Activated CD4-positive, alpha-beta memory T cell treated with anti-CD3 and anti-CD28 coated beads, Interleukin-2, amount 10 ng/mL, durations not matched to agents 7 days and 5 days (primary cell): ENCODE results near the gene GRK1. TPM values are rescaled to one million over a fixed set of nuclear protein-coding genes. Genes with fewer than 3 reads are reported as not detected.

Source experiments
- CTCF ChIA-PET: fragments of 350-600 bp; sonication (Branson Sonifier 250); formaldehyde crosslinking; loops from one replicate; lab custom pipeline; 2021; ENCODE audit warnings: antibody characterized with exemption, inconsistent platforms; lab: Charles Lee
- POLR2A ChIA-PET: fragments of 350-600 bp; sonication (Branson Sonifier 250); formaldehyde crosslinking; loops from one replicate; lab custom pipeline; 2021; ENCODE audit warnings: antibody characterized with exemption; lab: Charles Lee
- DNase-seq: peaks from one replicate; pipeline ENCODE4 v3.0.0-alpha.2; 2020
- H3K27ac Mint-ChIP-seq: one replicate; pipeline ENCODE4 v1.8.0; 2021; ENCODE audit warnings: mild to moderate bottlenecking, mixed read lengths
- H3K27me3 Mint-ChIP-seq: one replicate; pipeline ENCODE4 v1.8.0; 2021; ENCODE audit warnings: mixed read lengths
- H3K36me3 Mint-ChIP-seq: one replicate; pipeline ENCODE4 v1.8.0; 2021; ENCODE audit warnings: low read depth, mixed read lengths
- H3K4me1 Mint-ChIP-seq: one replicate; pipeline ENCODE4 v1.8.0; 2021; ENCODE audit warnings: mixed read lengths
- H3K4me3 Mint-ChIP-seq: one replicate; pipeline ENCODE4 v1.8.0; 2021; ENCODE audit warnings: mild to moderate bottlenecking, mixed read lengths
- H3K9me3 Mint-ChIP-seq: one replicate; pipeline ENCODE4 v1.8.0; 2021; ENCODE audit warnings: mixed read lengths
- total RNA-seq, 2 experiments: library from RNA; stranded (reverse); gene quantifications; one replicate each; pipeline ENCODE4 v1.2.3, GENCODE V29; 2021

The GRK1 gene
- total RNA-seq, 2 experiments from 2014 or later, result not detected

- ChIA-PET POLR2A (no interaction called here), CTCF (no interaction called here)
- no peak for DNase-seq
These were observed 8.9 kb upstream of the GRK1 start, which contains the start of gene ATP4B for GRCh38 chr13:113657851-113658741. ATP4B (minus strand) TSS chr13:113658198; CDS start chr13:113658144, 54 bp downstream.

GRCh38 chr13:113658836-113659235 lies 8.2 kb upstream of the GRK1 start:
- CTCF ChIA-PET, result no interaction called here
- Mint-ChIP-seq H3K4me3 (no peak overlapping the region), H3K4me1 (no peaks in the 10 kb centered on the region), H3K27ac (no peak overlapping the region), H3K9me3 (peaks cover 12% of the 10 kb centered on the region), H3K36me3 (no peaks in the 10 kb centered on the region), H3K27me3 (peaks cover 15% of the 10 kb centered on the region)
- no peak for DNase-seq
- POLR2A ChIA-PET, result no interaction called here

More at GRCh38 chr13:113657851-113658741, 8.9 kb upstream of the GRK1 start, which contains the start of gene ATP4B:
- Mint-ChIP-seq H3K4me1 (no peaks in the 10 kb centered on the region), H3K27me3 (peaks cover 15% of the 10 kb centered on the region), H3K9me3 (peaks cover 12% of the 10 kb centered on the region), H3K27ac (no peak within 1 kb of the TSS), H3K4me3 (no peak within 1 kb of the TSS), H3K36me3 (no peaks in the 10 kb centered on the region)

GRCh38 chr13:113659337-113659736 lies 7.7 kb upstream of the GRK1 start:
- ChIA-PET POLR2A (no interaction called here), CTCF (no interaction called here)
- H3K4me3 Mint-ChIP-seq, result no peak overlapping the region
- H3K9me3 Mint-ChIP-seq, result peaks cover 12% of the 10 kb centered on the region
- H3K36me3 Mint-ChIP-seq, result no peaks in the 10 kb centered on the region
- DNase-seq, result no peak
- H3K27me3 Mint-ChIP-seq, result peaks cover 15% of the 10 kb centered on the region
- no peaks in the 10 kb centered on the region for H3K4me1 Mint-ChIP-seq
- no peak overlapping the region for H3K27ac Mint-ChIP-seq

GRCh38 chr13:113660066-113660465 lies 7.0 kb upstream of the GRK1 start:
- Mint-ChIP-seq H3K4me3 (no peak overlapping the region), H3K4me1 (no peaks in the 10 kb centered on the region), H3K27ac (no peak overlapping the region), H3K27me3 (peaks cover 15% of the 10 kb centered on the region), H3K36me3 (no peaks in the 10 kb centered on the region), H3K9me3 (peaks cover 14% of the 10 kb centered on the region)
- CTCF ChIA-PET, result no interaction called here
- no peak for DNase-seq
- POLR2A ChIA-PET, result no interaction called here

- no peak for DNase-seq
- H3K9me3 Mint-ChIP-seq, result peaks cover 14% of the 10 kb centered on the region
- ChIA-PET POLR2A (no interaction called here), CTCF (no interaction called here)
- no peak overlapping the region for H3K4me3 Mint-ChIP-seq
- H3K4me1 Mint-ChIP-seq, result no peaks in the 10 kb centered on the region
- peaks cover 15% of the 10 kb centered on the region for H3K27me3 Mint-ChIP-seq
- no peak overlapping the region for H3K27ac Mint-ChIP-seq
- no peaks in the 10 kb centered on the region for H3K36me3 Mint-ChIP-seq
These were observed 5.5 kb upstream of the GRK1 start for GRCh38 chr13:113661509-113661908.

- Mint-ChIP-seq H3K27ac (no peak overlapping the region), H3K27me3 (peaks cover 15% of the 10 kb centered on the region), H3K4me1 (no peaks in the 10 kb centered on the region), H3K9me3 (peaks cover 14% of the 10 kb centered on the region), H3K36me3 (no peaks in the 10 kb centered on the region), H3K4me3 (no peak overlapping the region)
- no peak for DNase-seq
- CTCF ChIA-PET, result no interaction called here
- POLR2A ChIA-PET, result no interaction called here
These were observed 3.1 kb upstream of the GRK1 start for GRCh38 chr13:113663934-113664333.

GRCh38 chr13:113664751-113665596 lies 2.0 kb upstream of the GRK1 start:
- no peak overlapping the region for H3K4me3 Mint-ChIP-seq
- DNase-seq, result no peak

GRCh38 chr13:113665597-113666328 lies 1.3 kb upstream of the GRK1 start:
- Mint-ChIP-seq H3K36me3 (no peaks in the 10 kb centered on the region), H3K9me3 (peaks cover 13% of the 10 kb centered on the region), H3K4me1 (no peaks in the 10 kb centered on the region), H3K27me3 (peaks cover 13% of the 10 kb centered on the region), H3K27ac (no peak overlapping the region), H3K4me3 (no peak overlapping the region)
- ChIA-PET CTCF (no interaction called here), POLR2A (no interaction called here)
- DNase-seq, result no peak

More at GRCh38 chr13:113664751-113665596, 2.0 kb upstream of the GRK1 start:
- H3K4me1 Mint-ChIP-seq, result no peaks in the 10 kb centered on the region
- H3K27ac Mint-ChIP-seq, result no peak overlapping the region
- ChIA-PET CTCF (no interaction called here), POLR2A (no interaction called here)
- peaks cover 14% of the 10 kb centered on the region for H3K9me3 Mint-ChIP-seq
- no peaks in the 10 kb centered on the region for H3K36me3 Mint-ChIP-seq
- peaks cover 15% of the 10 kb centered on the region for H3K27me3 Mint-ChIP-seq

- POLR2A ChIA-PET, result no interaction called here
These were observed 719 bp upstream of the GRK1 start for GRCh38 chr13:113666329-113666670.

GRCh38 chr13:113667771-113668490 lies 912 bp downstream of the GRK1 start:
- Mint-ChIP-seq H3K36me3 (peaks cover 3% of the 10 kb centered on the region), H3K27ac (no peak overlapping the region), H3K27me3 (no peaks in the 10 kb centered on the region), H3K4me1 (peaks cover 2% of the 10 kb centered on the region), H3K4me3 (no peak overlapping the region), H3K9me3 (peaks cover 7% of the 10 kb centered on the region)
- DNase-seq, result no peak
- ChIA-PET POLR2A (no interaction called here), CTCF (no interaction called here)

More at GRCh38 chr13:113666329-113666670, 719 bp upstream of the GRK1 start:
- H3K27ac Mint-ChIP-seq, result no peak overlapping the region
- H3K9me3 Mint-ChIP-seq, result peaks cover 7% of the 10 kb centered on the region
- DNase-seq, result no peak
- no peaks in the 10 kb centered on the region for H3K4me1 Mint-ChIP-seq
- CTCF ChIA-PET, result no interaction called here
- H3K27me3 Mint-ChIP-seq, result peaks cover 8% of the 10 kb centered on the region
- no peak overlapping the region for H3K4me3 Mint-ChIP-seq
- no peaks in the 10 kb centered on the region for H3K36me3 Mint-ChIP-seq

GRCh38 chr13:113668491-113668971 lies 1.5 kb downstream of the GRK1 start:
- POLR2A ChIA-PET, result no interaction called here
- DNase-seq, result no peak
- Mint-ChIP-seq H3K9me3 (peaks cover 7% of the 10 kb centered on the region), H3K27me3 (no peaks in the 10 kb centered on the region), H3K4me1 (peaks cover 2% of the 10 kb centered on the region), H3K36me3 (peaks cover 3% of the 10 kb centered on the region), H3K27ac (no peak overlapping the region), H3K4me3 (no peak overlapping the region)
- CTCF ChIA-PET, result no interaction called here

GRCh38 chr13:113669231-113669754 lies 2.3 kb downstream of the GRK1 start:
- Mint-ChIP-seq H3K9me3 (peaks cover 7% of the 10 kb centered on the region), H3K4me1 (peaks cover 2% of the 10 kb centered on the region), H3K4me3 (no peak overlapping the region), H3K27ac (no peak overlapping the region), H3K36me3 (peaks cover 3% of the 10 kb centered on the region), H3K27me3 (no peaks in the 10 kb centered on the region)
- POLR2A ChIA-PET, result no interaction called here
- no peak for DNase-seq
- CTCF ChIA-PET, result no interaction called here
